WTC11 (cell line): ENCODE measurements around the gene ADGRA1. TPM values are rescaled to one million over a fixed set of nuclear protein-coding genes. Genes with fewer than 3 reads are reported as not detected.

ENCODE experiments used
- ATAC-seq: fragments of 200-7000 bp; cut with Tn5 transposase; 2 replicates; pipeline ENCODE4 v1.10.0; 2021; ENCODE audit warnings: mild to moderate bottlenecking, moderate library complexity
- CTCF ChIA-PET: fragments of 300-600 bp; sonication (Branson Sonifier 250); formaldehyde crosslinking; loops from one replicate; lab custom pipeline; 2021; ENCODE audit warnings: antibody characterized with exemption; lab: Charles Lee
- POLR2A ChIA-PET: fragments of 350-600 bp; sonication (Branson Sonifier 250); formaldehyde crosslinking; loops from one replicate; lab custom pipeline; 2021; ENCODE audit warnings: antibody characterized with exemption; lab: Charles Lee
- DNase-seq: peaks from one replicate; pipeline ENCODE4 v3.0.0; 2021; ENCODE audit warnings: low spot score
- H3K27ac Mint-ChIP-seq: 2 replicates; pipeline ENCODE4 v1.8.0; 2021; ENCODE audit warnings: mixed read lengths
- H3K27me3 Mint-ChIP-seq: 2 replicates; pipeline ENCODE4 v1.8.0; 2021; ENCODE audit warnings: low read depth, mild to moderate bottlenecking, moderate library complexity, mixed read lengths
- H3K36me3 Mint-ChIP-seq: 2 replicates; pipeline ENCODE4 v1.8.0; 2021; ENCODE audit warnings: mixed read lengths
- H3K4me1 Mint-ChIP-seq: 2 replicates; pipeline ENCODE4 v1.8.0; 2022; ENCODE audit warnings: mixed read lengths
- H3K4me3 Mint-ChIP-seq: 2 replicates; pipeline ENCODE4 v1.8.0; 2021; ENCODE audit warnings: mild to moderate bottlenecking, moderate library complexity, mixed read lengths
- H3K9me3 Mint-ChIP-seq: 2 replicates; pipeline ENCODE4 v1.8.0; 2021; ENCODE audit warnings: mixed read lengths
- ATF1 ChIP-seq: sonication (generic); formaldehyde crosslinking; IDR thresholded peaks from 2 replicates; pipeline ENCODE4 v1.8.1; 2023; ENCODE audit warnings: mild to moderate bottlenecking, moderate library complexity, missing genetic modification reagents
- CREM ChIP-seq: sonication (generic); formaldehyde crosslinking; IDR thresholded peaks from 2 replicates; pipeline ENCODE4 v1.8.1; 2022; ENCODE audit warnings: mild to moderate bottlenecking, missing genetic modification reagents, moderate library complexity
- E2F1 ChIP-seq: sonication (generic); formaldehyde crosslinking; IDR thresholded peaks from 2 replicates; pipeline ENCODE4 v1.8.0; 2022; ENCODE audit warnings: mild to moderate bottlenecking, missing genetic modification reagents
- ERG ChIP-seq: fragments of 250-450 bp; sonication (Bioruptor Pico); IDR thresholded peaks from 2 replicates; pipeline ENCODE4 v1.8.0; 2021; ENCODE audit warnings: mild to moderate bottlenecking
- FOXK1 ChIP-seq: sonication (generic); formaldehyde crosslinking; IDR thresholded peaks from 2 replicates; pipeline ENCODE4 v1.8.0; 2022; ENCODE audit warnings: mild to moderate bottlenecking, moderate library complexity, missing genetic modification reagents
- FOXP1 ChIP-seq: sonication (generic); formaldehyde crosslinking; IDR thresholded peaks from 2 replicates; pipeline ENCODE4 v1.8.0; 2022; ENCODE audit warnings: missing genetic modification reagents, mild to moderate bottlenecking, moderate library complexity, borderline replicate concordance
- FOXP4 ChIP-seq: sonication (generic); formaldehyde crosslinking; IDR thresholded peaks from 2 replicates; pipeline ENCODE4 v1.8.0; 2022; ENCODE audit warnings: mild to moderate bottlenecking, missing genetic modification reagents
- GRHL2 ChIP-seq: fragments of 250-450 bp; sonication (Bioruptor Pico); IDR thresholded peaks from 2 replicates; pipeline ENCODE4 v1.8.0; 2022; ENCODE audit warnings: mild to moderate bottlenecking, moderate library complexity; ENCODE audit not compliant: insufficient replicate concordance, severe bottlenecking
- HMGXB4 ChIP-seq: sonication (generic); formaldehyde crosslinking; IDR thresholded peaks from 2 replicates; pipeline ENCODE4 v1.8.1; 2023; ENCODE audit warnings: mild to moderate bottlenecking, moderate library complexity, missing genetic modification reagents
- MAX ChIP-seq: sonication (generic); formaldehyde crosslinking; IDR thresholded peaks from 2 replicates; pipeline ENCODE4 v1.8.0; 2022; ENCODE audit warnings: mild to moderate bottlenecking, missing genetic modification reagents
- MYBL2 ChIP-seq: sonication (generic); formaldehyde crosslinking; IDR thresholded peaks from 2 replicates; pipeline ENCODE4 v1.8.1; 2023; ENCODE audit warnings: mild to moderate bottlenecking, moderate library complexity, missing genetic modification reagents
- NFATC4 ChIP-seq: fragments of 250-450 bp; sonication (Bioruptor Pico); IDR thresholded peaks from 2 replicates; pipeline ENCODE4 v1.9.0; 2021; ENCODE audit warnings: mild to moderate bottlenecking
- NFE2L1 ChIP-seq: sonication (generic); formaldehyde crosslinking; IDR thresholded peaks from 2 replicates; pipeline ENCODE4 v1.8.1; 2023; ENCODE audit warnings: missing genetic modification reagents
- NFYB ChIP-seq: sonication (generic); formaldehyde crosslinking; conservative IDR thresholded peaks from 2 replicates; pipeline ENCODE4 v1.8.0; 2022; ENCODE audit warnings: low read depth, missing genetic modification reagents
- NR2C2 ChIP-seq: sonication (generic); formaldehyde crosslinking; IDR thresholded peaks from 2 replicates; pipeline ENCODE4 v1.8.0; 2022; ENCODE audit warnings: mild to moderate bottlenecking, missing genetic modification reagents
- NR3C1 ChIP-seq: sonication (generic); formaldehyde crosslinking; conservative IDR thresholded peaks from 2 replicates; pipeline ENCODE4 v1.8.1; 2023; ENCODE audit warnings: low read depth, mild to moderate bottlenecking, missing genetic modification reagents
- OVOL2 ChIP-seq: fragments of 250-450 bp; sonication (Bioruptor Pico); IDR thresholded peaks from 2 replicates; pipeline ENCODE4 v1.9.0; 2021; ENCODE audit warnings: mild to moderate bottlenecking, borderline replicate concordance
- RORB ChIP-seq: fragments of 250-450 bp; sonication (Bioruptor Pico); IDR thresholded peaks from 2 replicates; pipeline ENCODE4 v1.9.0; 2021; ENCODE audit warnings: mild to moderate bottlenecking
- SOX15 ChIP-seq: fragments of 250-450 bp; sonication (Bioruptor Pico); IDR thresholded peaks from 2 replicates; pipeline ENCODE4 v1.9.0; 2021; ENCODE audit warnings: mild to moderate bottlenecking
- TCF7 ChIP-seq: sonication (generic); formaldehyde crosslinking; IDR thresholded peaks from 2 replicates; pipeline ENCODE4 v1.8.0; 2022; ENCODE audit warnings: mild to moderate bottlenecking, low read depth, missing genetic modification reagents, moderate library complexity
- USF1 ChIP-seq: sonication (generic); formaldehyde crosslinking; IDR thresholded peaks from 2 replicates; pipeline ENCODE4 v1.8.0; 2022; ENCODE audit warnings: mild to moderate bottlenecking, missing genetic modification reagents
- ZBTB21 ChIP-seq: sonication (generic); formaldehyde crosslinking; IDR thresholded peaks from 2 replicates; pipeline ENCODE4 v1.8.1; 2023; ENCODE audit warnings: mild to moderate bottlenecking, missing genetic modification reagents, borderline replicate concordance
- ZMAT4 ChIP-seq: fragments of 250-450 bp; sonication (Bioruptor Pico); IDR thresholded peaks from 2 replicates; pipeline ENCODE4 v1.9.0; 2021; ENCODE audit warnings: mild to moderate bottlenecking
- ZNF121 ChIP-seq: sonication (generic); formaldehyde crosslinking; IDR thresholded peaks from 2 replicates; pipeline ENCODE4 v1.8.0; 2023; ENCODE audit warnings: missing genetic modification reagents
- ZNF396 ChIP-seq: fragments of 250-450 bp; sonication (Bioruptor Pico); IDR thresholded peaks from 2 replicates; pipeline ENCODE4 v1.8.0; 2021; ENCODE audit warnings: mild to moderate bottlenecking, moderate library complexity, borderline replicate concordance
- total RNA-seq: library from RNA; stranded (reverse); gene quantifications from 3 replicates; pipeline ENCODE4 v1.2.3, GENCODE V29; 2021

ADGRA1 gene
- total RNA-seq, 1 experiment from 2014 or later: 0.20 TPM

GRCh38 chr10:133060881-133061280, 26.8 kb upstream of the ADGRA1 start:
- ChIA-PET CTCF (interaction anchor here (1.4 kb wide), 1 partner anchor 67 kb away, joined by 6 read pairs; no protein-coding TSS in a partner anchor), POLR2A (no interaction called here)
- H3K27me3 Mint-ChIP-seq: no peaks in the 10 kb centered on the region
- H3K27ac Mint-ChIP-seq: no peak overlapping the region
- DNase-seq (no peak), ATAC-seq (no peak)
- no peaks in the 10 kb centered on the region for H3K9me3 Mint-ChIP-seq
- H3K36me3 Mint-ChIP-seq: no peaks in the 10 kb centered on the region
- TF ChIP-seq CREM (no peak), FOXP4 (CRISPR knock-in tag) (no peak), GRHL2 (no peak), USF1 (no peak), NFATC4 (no peak), NR2C2 (CRISPR knock-in tag) (no peak), ZNF396 (CRISPR knock-in tag) (no peak), MYBL2 (CRISPR knock-in tag) (no peak), NFYB (CRISPR knock-in tag) (no peak), NFE2L1 (CRISPR knock-in tag) (no peak), NR3C1 (CRISPR knock-in tag) (no peak), ZBTB21 (CRISPR knock-in tag) (no peak), OVOL2 (no peak), MAX (CRISPR knock-in tag) (no peak), E2F1 (CRISPR knock-in tag) (no peak), FOXP1 (CRISPR knock-in tag) (no peak), FOXK1 (CRISPR knock-in tag) (no peak), SOX15 (CRISPR knock-in tag) (no peak)
- H3K4me3 Mint-ChIP-seq: no peak overlapping the region
- no peaks in the 10 kb centered on the region for H3K4me1 Mint-ChIP-seq

- CTCF ChIA-PET: interaction anchor here (1.4 kb wide), 1 partner anchor 66 kb away, joined by 6 read pairs; no protein-coding TSS in a partner anchor
- no peak for ATAC-seq
- no peak for DNase-seq
- Mint-ChIP-seq H3K36me3 (no peaks in the 10 kb centered on the region), H3K27ac (no peak overlapping the region), H3K27me3 (no peaks in the 10 kb centered on the region), H3K4me3 (no peak overlapping the region), H3K9me3 (no peaks in the 10 kb centered on the region), H3K4me1 (no peaks in the 10 kb centered on the region)
- POLR2A ChIA-PET: no interaction called here
- no peak for TF ChIP-seq NR2C2 (CRISPR knock-in tag)
- no peak for TF ChIP-seq TCF7 (CRISPR knock-in tag)
- TF ChIP-seq RORB (CRISPR knock-in tag): no peak
- no peak for TF ChIP-seq HMGXB4
- TF ChIP-seq NFATC4: no peak
- TF ChIP-seq ERG: no peak
- TF ChIP-seq ZNF396 (CRISPR knock-in tag): no peak
- no peak for TF ChIP-seq ZNF121 (CRISPR knock-in tag)
- no peak for TF ChIP-seq ATF1 (CRISPR knock-in tag)
- TF ChIP-seq ZMAT4 (CRISPR knock-in tag): no peak
Measured at GRCh38 chr10:133061296-133062038, 26.3 kb upstream of the ADGRA1 start.
